Heart right ventricle (tissue), 16 donors: ENCODE data around the gene G0S2. TPM values are rescaled to one million over a fixed set of nuclear protein-coding genes. Genes with fewer than 3 reads are reported as not detected.
A peak's percentile ranks its signal among the peaks of the same experiment; 100 is the strongest.

Source experiments
- ATAC-seq, 8 donors: fragments of 200-7000 bp; cut with Tn5 transposase; one replicate each; pipeline ENCODE4 v1.9.1; 2020; ENCODE audit warnings: mild to moderate bottlenecking in 8 of 8, moderate library complexity in 8 of 8, moderate number of reproducible peaks in 1 of 8
- DNase-seq, 2 donors: peaks; one replicate each; pipeline ENCODE4 v3.0.0-alpha.2; 2020
- H3K27ac ChIP-seq, 10 donors: fragments of 200-600 bp; sonication (generic) in 2 of 10; one replicate each; pipeline versions ENCODE4 v1.5.0 to v1.8.0; 2020 to 2022; ENCODE audit warnings: mild to moderate bottlenecking in 3 of 10
- H3K27me3 ChIP-seq, 7 donors: fragments of 200-600 bp; one replicate each; pipeline ENCODE4 v1.8.0; 2021 to 2022; ENCODE audit warnings: mild to moderate bottlenecking in 2 of 7
- H3K36me3 ChIP-seq, 9 donors: fragments of 200-600 bp; sonication (generic) in 1 of 9; one replicate each; pipeline versions ENCODE4 v1.5.0 to v1.8.0; 2020 to 2022; ENCODE audit warnings: mild to moderate bottlenecking in 2 of 9
- H3K4me1 ChIP-seq, 9 donors: fragments of 200-600 bp; sonication (generic) in 1 of 9; one replicate each; pipeline versions ENCODE4 v1.5.0 to v1.8.0; 2020 to 2022; ENCODE audit warnings: mild to moderate bottlenecking in 4 of 9
- H3K4me3 ChIP-seq, 10 donors: fragments of 200-600 bp; sonication (generic) in 2 of 10; one replicate each; pipeline versions ENCODE4 v1.5.0 to v1.8.0; 2020 to 2022; ENCODE audit warnings: mild to moderate bottlenecking in 7 of 10, moderate library complexity in 2 of 10
- H3K9me3 ChIP-seq, 11 donors: fragments of 200-600 bp in 10 of 11; sonication (generic) in 2 of 11; one replicate each; pipeline versions ENCODE4 v1.5.0 to v1.8.0; 2013 to 2022; ENCODE audit warnings: mild to moderate bottlenecking in 2 of 11, control low read depth in 1 of 11, moderate library complexity in 1 of 11
- WGBS, 2 donors: extraction: QIAGEN DNeasy Blood & Tissue Kit; methylation state at CpG; one replicate each; pipeline ENCODE4 v1.1.7; 2013; ENCODE audit warnings: inconsistent platforms in 1 of 2; 5-methylcytosine and 5-hydroxymethylcytosine counted together
- intact Hi-C, 10 donors: fragments of 100-400 bp; cut with DNase I; formaldehyde crosslinking; loops; one replicate each; pipeline versions ENCODE4 v1.11.1 to v1.14.2; 2022
- polyA plus RNA-seq, 2 donors: library from polyadenylated mRNA; stranded (reverse); fragments of 200-250 nt; gene quantifications; one replicate each; pipeline ENCODE4 v1.2.3, GENCODE V29; 2013
- total RNA-seq, 10 donors: library from RNA; stranded (reverse); fragmentation: NEBNext Ultra II Directional in 3 of 10; extraction: Animal tissue kit (Norgen Biotek cat#: 25700) in 3 of 10; gene quantifications; one replicate each; pipeline versions ENCODE4 v1.2.1 to v1.2.4, GENCODE V29; 2021 to 2023
- TF ChIP-seq, protein P1 (sequence below), 9 donors: fragments of 200-600 bp; sonication (generic) in 2 of 9; IDR thresholded peaks; one replicate each; pipeline versions ENCODE4 v1.5.0 to v1.8.0; 2021 to 2022; ENCODE audit warnings: antibody characterized with exemption in 9 of 9, mild to moderate bottlenecking in 5 of 9, moderate library complexity in 1 of 9
- donor health status: Arrhythmogenic right ventricular cardiomyopathy.
- donor health status: ischemic (EF 13 %, LVEDD 7.1; RV severe dilation, severe dysfunction).
- donor health status: healthy with polysubstance abuse.
- donor health status: DM: no; HTN: yes; CAD: no.
- donor health status: DM: no; HTN: no; CAD: no.
- donor health status: ischemic (EF 25% LVEDD 6.9; RV normal size, moderate dysfunction).
- donor health status: ischemic (EF 25% LVEDD 5.7; RV mildly dilated, moderate dysfunction).
- donor health status: healthy.
- donor health status: DM: yes; HTN: yes; CAD: no.
- donor health status: Ischemic cardiomyopathy.
- donor health status: ischemic (EF 35%, LVEDD 5.7; RV mildly dilated, moderate dysfunction).
- donor health status: nonischemic (EF 11% LVEDD 7.7; RV severe dilation, severe dysfunction).
- donor health status: DM: yes; HTN: yes; CAD: no.
- donor health status: PGD.
- donor health status: ischemic (EF 29% LVEDD 5.4; RV normal size, mild dysfunction).
- donor health status: nonischemic (EF 23%, LVEDD 6.1; RV moderate dilation, normal function).

Gene G0S2
- total and polyA plus RNA-seq, 12 donors: 75.3 to 491 (median 131) TPM

DNA sequence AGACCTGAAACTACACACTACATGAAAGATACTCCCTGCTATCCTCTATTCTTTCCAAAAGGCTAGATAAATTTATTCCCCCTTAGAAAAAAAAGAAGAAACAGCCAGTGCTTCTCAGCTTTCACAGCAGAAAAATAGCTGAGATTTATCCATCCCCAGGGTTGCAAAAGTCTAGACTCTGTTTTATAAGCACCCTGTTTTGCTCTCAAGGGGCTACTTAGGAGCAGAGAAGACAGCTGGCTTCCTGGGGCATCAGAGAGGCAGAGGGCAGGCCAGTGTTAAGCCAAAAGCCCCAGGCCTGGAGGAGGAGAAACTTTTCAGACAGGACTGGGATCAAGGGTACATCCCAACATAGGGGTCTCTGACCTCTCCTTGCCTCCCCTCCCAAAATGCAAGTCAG lies 26.9 kb upstream of the G0S2 start:
- ATAC-seq: no peak
- no peaks in the 10 kb centered on the region for H3K27me3 ChIP-seq
- peak overlapping the region in 8 of 10 donors; percentile 10 to 97 (median 50) for H3K27ac ChIP-seq

DNA sequence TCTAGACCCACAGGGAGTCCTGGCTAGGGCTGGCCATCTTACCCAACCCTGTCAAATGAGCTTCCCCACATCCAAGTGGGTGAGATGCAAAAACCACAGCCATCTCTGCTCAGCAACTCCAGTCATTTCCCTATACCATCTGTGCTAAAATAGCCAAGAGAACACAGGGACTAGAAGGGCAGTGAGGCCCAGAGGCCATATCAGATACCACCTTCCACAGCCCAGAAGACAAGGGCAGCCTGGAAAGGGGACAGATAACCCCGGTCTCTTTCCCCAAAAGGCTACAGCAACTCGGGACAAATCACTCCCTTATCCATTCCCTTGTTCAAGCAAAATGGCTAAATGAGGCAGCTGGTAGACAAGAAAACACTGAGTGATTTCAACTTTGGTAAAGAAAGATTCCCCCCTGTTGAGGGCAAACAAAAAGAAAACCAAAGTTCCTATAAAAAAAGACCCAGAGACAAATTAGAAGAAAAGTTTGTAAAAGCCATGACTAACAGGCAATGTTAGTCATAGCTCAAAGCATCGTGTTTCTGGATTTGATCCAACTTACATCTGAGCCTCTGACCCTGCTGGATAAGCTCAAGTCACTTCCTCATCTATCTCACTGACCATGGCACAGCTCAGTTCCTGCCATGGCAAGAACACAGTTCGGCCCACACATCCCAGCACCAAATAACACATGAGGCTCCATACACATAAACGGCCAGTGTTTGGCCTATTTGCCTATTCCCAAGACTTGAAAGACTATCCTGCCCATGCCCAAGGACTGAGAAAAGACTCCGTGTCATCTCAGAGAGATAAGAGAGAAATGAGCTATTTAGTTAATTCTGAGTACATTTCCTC lies 26.1 kb upstream of the G0S2 start:
- no peaks in the 10 kb centered on the region for H3K9me3 ChIP-seq
- peak overlapping the region in 9 of 10 donors; percentile 10 to 97 (median 42) for H3K27ac ChIP-seq
- intact Hi-C loops: loop anchor here in 2 of 10 donors (5.0 to 10.0 kb wide), 3 partner anchors 38 to 98 kb away; no protein-coding TSS in a partner anchor
- H3K27me3 ChIP-seq: no peaks in the 10 kb centered on the region
- 41 to 49% methylated on average over 6 of the region's 6 CpGs for WGBS, 2 donors
- H3K36me3 ChIP-seq: no peaks in the 10 kb centered on the region
- H3K4me1 ChIP-seq: peaks cover 30 to 97% (median 77%) of the 10 kb centered on the region in 9 donors
- TF ChIP-seq, protein P1, sequence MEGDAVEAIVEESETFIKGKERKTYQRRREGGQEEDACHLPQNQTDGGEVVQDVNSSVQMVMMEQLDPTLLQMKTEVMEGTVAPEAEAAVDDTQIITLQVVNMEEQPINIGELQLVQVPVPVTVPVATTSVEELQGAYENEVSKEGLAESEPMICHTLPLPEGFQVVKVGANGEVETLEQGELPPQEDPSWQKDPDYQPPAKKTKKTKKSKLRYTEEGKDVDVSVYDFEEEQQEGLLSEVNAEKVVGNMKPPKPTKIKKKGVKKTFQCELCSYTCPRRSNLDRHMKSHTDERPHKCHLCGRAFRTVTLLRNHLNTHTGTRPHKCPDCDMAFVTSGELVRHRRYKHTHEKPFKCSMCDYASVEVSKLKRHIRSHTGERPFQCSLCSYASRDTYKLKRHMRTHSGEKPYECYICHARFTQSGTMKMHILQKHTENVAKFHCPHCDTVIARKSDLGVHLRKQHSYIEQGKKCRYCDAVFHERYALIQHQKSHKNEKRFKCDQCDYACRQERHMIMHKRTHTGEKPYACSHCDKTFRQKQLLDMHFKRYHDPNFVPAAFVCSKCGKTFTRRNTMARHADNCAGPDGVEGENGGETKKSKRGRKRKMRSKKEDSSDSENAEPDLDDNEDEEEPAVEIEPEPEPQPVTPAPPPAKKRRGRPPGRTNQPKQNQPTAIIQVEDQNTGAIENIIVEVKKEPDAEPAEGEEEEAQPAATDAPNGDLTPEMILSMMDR (IDR thresholded peaks at IDR 0.05): no peak
- H3K4me3 ChIP-seq: no peak overlapping the region
- DNase-seq (no peak), ATAC-seq (peak in 5 of 8 donors; percentile 23 to 74 (median 42))

More for the DNA sequence above, 26.9 kb upstream of the G0S2 start:
- Histone ChIP-seq H3K4me3 (no peak overlapping the region), H3K4me1 (peaks cover 37 to 97% (median 77%) of the 10 kb centered on the region in 9 donors), H3K36me3 (no peaks in the 10 kb centered on the region), H3K9me3 (no peaks in the 10 kb centered on the region)
- no peak for DNase-seq
- intact Hi-C loops: loop anchor here in 2 of 10 donors (5.0 to 10.0 kb wide), 3 partner anchors 39 to 99 kb away; no protein-coding TSS in a partner anchor
- TF ChIP-seq, protein P1 (IDR thresholded peaks at IDR 0.05): no peak

DNA sequence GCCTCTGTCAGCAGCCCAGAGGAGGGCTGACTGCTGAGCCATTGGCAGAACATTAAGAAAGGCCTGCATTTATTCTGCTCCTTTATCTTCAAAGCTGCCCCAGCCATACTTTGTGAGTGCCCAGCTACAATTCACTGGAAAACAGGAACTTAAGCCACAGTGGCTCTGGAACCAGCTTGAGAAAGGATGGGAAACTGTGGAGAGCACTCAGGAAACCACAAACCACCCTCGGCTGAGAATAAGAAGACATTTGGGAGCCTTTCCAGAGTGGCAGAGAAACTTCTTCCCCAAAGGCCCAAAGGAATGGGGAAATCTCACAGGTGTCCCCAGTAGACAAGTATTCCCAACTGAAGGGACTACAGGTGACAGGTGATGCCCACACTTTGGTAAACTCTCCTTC lies 24.8 kb upstream of the G0S2 start:
- DNase-seq: no peak
- peak overlapping the region in 3 of 10 donors; percentile 41 to 90 (median 41) for H3K27ac ChIP-seq
- TF ChIP-seq, protein P1 (IDR thresholded peaks at IDR 0.05): no peak
- no peak for ATAC-seq
- no peaks in the 10 kb centered on the region for H3K36me3 ChIP-seq
- peaks cover 25 to 84% (median 64%) of the 10 kb centered on the region in 9 donors for H3K4me1 ChIP-seq
- H3K27me3 ChIP-seq: no peaks in the 10 kb centered on the region
- WGBS, 2 donors: 77 to 84% methylated on average over 1 of the region's 1 CpG
- no peaks in the 10 kb centered on the region for H3K9me3 ChIP-seq
- no peak overlapping the region for H3K4me3 ChIP-seq
- intact Hi-C loops: no loop called here

DNA sequence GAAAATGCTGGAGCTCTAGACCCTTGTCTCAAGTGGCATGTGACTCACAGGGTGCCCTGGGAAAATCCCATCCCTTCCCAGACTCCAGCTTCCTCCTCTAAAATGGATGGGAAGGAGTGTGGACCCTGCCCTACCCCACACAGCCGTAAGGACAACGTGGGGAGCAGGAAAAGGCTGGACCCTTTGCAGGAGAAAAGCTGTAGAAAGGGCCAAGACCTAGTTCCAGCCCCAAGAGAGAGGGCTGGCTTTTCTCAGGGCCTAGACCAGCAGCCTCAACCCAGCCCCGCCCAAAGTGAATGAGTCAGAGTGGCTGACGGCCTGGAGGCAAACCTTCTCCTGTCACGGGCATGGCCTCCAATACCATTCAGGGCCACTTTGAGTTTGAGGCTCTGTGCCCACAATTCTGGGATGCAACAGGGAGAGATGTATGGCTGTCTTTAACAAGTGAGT lies 24.0 kb upstream of the G0S2 start:
- ATAC-seq: peak in 7 of 8 donors; percentile 28 to 76 (median 52)
- 43 to 56% methylated on average over 5 of the region's 5 CpGs for WGBS, 2 donors

More for the DNA sequence above, 24.0 kb upstream of the G0S2 start:
- TF ChIP-seq, protein P1 (IDR thresholded peaks at IDR 0.05): no peak
- Histone ChIP-seq H3K36me3 (no peaks in the 10 kb centered on the region), H3K27ac (peak overlapping the region in 3 of 10 donors; percentile 41 to 90 (median 41)), H3K9me3 (no peaks in the 10 kb centered on the region), H3K27me3 (no peaks in the 10 kb centered on the region), H3K4me1 (peaks cover 23 to 77% (median 58%) of the 10 kb centered on the region in 9 donors), H3K4me3 (no peak overlapping the region)
- intact Hi-C loops: no loop called here
- DNase-seq: peak; percentile 58 to 67
